Liver (tissue), 3 donors: ENCODE results near the gene C2orf92.

Experiments
- CTCF ChIP-seq: fragments of 150-350 bp; IDR thresholded peaks from 2 replicates; pipeline ENCODE4 v1.5.1; 2017; ENCODE audit warnings: improper control_type of control experiment, low read depth, low read length; ENCODE audit not compliant: missing input control
- GABPA ChIP-seq, 2 donors: IDR thresholded peaks in 1 of 2; conservative IDR thresholded peaks in 1 of 2; 2 replicates each; pipeline ENCODE4 v1.6.1; 2016; ENCODE audit warnings: antibody characterized with exemption in 2 of 2, mild to moderate bottlenecking in 1 of 2, moderate library complexity in 1 of 2
- HNF4A ChIP-seq, 2 donors: conservative IDR thresholded peaks; 2 replicates each; pipeline ENCODE4 v1.6.1; 2016; ENCODE audit warnings: antibody characterized with exemption in 2 of 2, mild to moderate bottlenecking in 2 of 2
- REST ChIP-seq: IDR thresholded peaks from 2 replicates; pipeline ENCODE4 v1.6.1; 2016; ENCODE audit warnings: antibody characterized with exemption, mild to moderate bottlenecking
- donor health status: healthy.
- donor health status: healthy.

GRCh38 chr2:97739893-97740245 lies 70.4 kb downstream of the C2orf92 start:
- no peak for TF ChIP-seq HNF4A (conservative IDR thresholded peaks at IDR 0.05)
- TF ChIP-seq CTCF: no peak
- no peak for TF ChIP-seq GABPA (IDR thresholded peaks at IDR 0.05 in 1 of 2, conservative IDR thresholded peaks at IDR 0.05 in 1 of 2)
- no peak for TF ChIP-seq REST
